NB4 (cell line): Measurements from ENCODE around the gene LRIG1.

Experiments used
- DNase-seq: peaks from one replicate; pipeline ENCODE4 v3.0.0; 2010; ENCODE audit warnings: low read depth
- H3K4me3 ChIP-seq: one replicate; pipeline ENCODE4 v1.5.1; 2011; ENCODE audit warnings: mild to moderate bottlenecking, low read depth, low read length, moderate library complexity
- CTCF ChIP-seq: IDR thresholded peaks from one replicate; pipeline ENCODE4 v1.5.1; 2012; ENCODE audit warnings: low read depth, low read length
- MAX ChIP-seq: IDR thresholded peaks from 2 replicates; pipeline ENCODE4 v1.6.1; 2011; ENCODE audit warnings: low read depth, low read length
- MYC ChIP-seq: IDR thresholded peaks from 2 replicates; pipeline ENCODE4 v1.6.1; 2011; ENCODE audit warnings: low read depth, low read length
- POLR2A ChIP-seq: IDR thresholded peaks from 2 replicates; pipeline ENCODE4 v1.6.1; 2011; ENCODE audit warnings: mild to moderate bottlenecking; ENCODE audit not compliant: insufficient read length; ENCODE audit errors: extremely low read depth

Gene LRIG1

GRCh38 chr3:66490984-66491383 is 9.8 kb downstream of the LRIG1 start:
- no peak for TF ChIP-seq MAX
- no peak for TF ChIP-seq CTCF
- no peak for TF ChIP-seq POLR2A
- no peak for TF ChIP-seq MYC
- DNase-seq: no peak
- no peak overlapping the region for H3K4me3 ChIP-seq

GRCh38 chr3:66490214-66490613 is 10.6 kb downstream of the LRIG1 start:
- no peak overlapping the region for H3K4me3 ChIP-seq
- DNase-seq: no peak
- TF ChIP-seq CTCF: no peak

- TF ChIP-seq CTCF (no peak), MAX (no peak), MYC (no peak), POLR2A (no peak)
- no peak overlapping the region for H3K4me3 ChIP-seq
- no peak for DNase-seq
Observed at GRCh38 chr3:66489581-66489980, 11.2 kb downstream of the LRIG1 start.

GRCh38 chr3:66489115-66489514 is 11.7 kb downstream of the LRIG1 start:
- H3K4me3 ChIP-seq: no peak overlapping the region
- no peak for DNase-seq
- TF ChIP-seq CTCF: no peak
- TF ChIP-seq POLR2A: no peak
- no peak for TF ChIP-seq MAX
- TF ChIP-seq MYC: no peak

GRCh38 chr3:66488492-66488891 is 12.3 kb downstream of the LRIG1 start:
- H3K4me3 ChIP-seq: no peak overlapping the region
- no peak for DNase-seq
- TF ChIP-seq POLR2A: no peak
- no peak for TF ChIP-seq CTCF

- TF ChIP-seq MAX (no peak), POLR2A (no peak), MYC (no peak), CTCF (no peak)
- no peak overlapping the region for H3K4me3 ChIP-seq
- no peak for DNase-seq
Observed at GRCh38 chr3:66487465-66487864, 13.4 kb downstream of the LRIG1 start.
